NCI-H2196 treated with DMSO at 0.1 percent for 48 hours (cell line): ENCODE measurements around the gene CACNA1C.

Source experiments
- DNase-seq: peaks from one replicate; lab custom pipeline; 2025; ENCODE audit not compliant: unreplicated experiment; lab: John Stamatoyannopoulos, UW

Gene CACNA1C

DNA sequence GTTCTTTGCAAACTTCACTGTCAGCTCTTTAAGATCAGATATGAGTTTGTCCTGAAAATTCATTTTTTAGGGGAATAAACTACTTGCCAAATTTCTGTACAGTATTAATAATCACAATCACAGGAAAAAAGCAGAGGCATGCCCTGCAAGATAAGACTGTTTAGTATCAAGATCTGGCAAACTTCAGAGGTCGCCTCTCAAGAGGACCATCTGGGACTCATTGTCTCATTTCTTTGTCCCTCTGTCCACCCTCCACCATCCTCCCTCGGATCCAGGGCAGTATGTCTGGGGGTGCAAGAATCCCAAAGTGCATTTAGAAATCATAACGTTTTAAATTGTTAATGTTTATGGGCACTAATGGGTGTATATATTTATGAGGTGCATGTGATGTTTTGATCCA is 509.6 kb downstream of the CACNA1C start:
- no peak for DNase-seq

GRCh38 chr12:2563709-2564108 is 510.9 kb downstream of the CACNA1C start:
- no peak for DNase-seq

GRCh38 chr12:2566161-2566560 is 513.4 kb downstream of the CACNA1C start:
- DNase-seq, result no peak

- DNase-seq, result no peak
Observed at GRCh38 chr12:2567711-2568110, 514.9 kb downstream of the CACNA1C start.

GRCh38 chr12:2570562-2570961 is 517.8 kb downstream of the CACNA1C start:
- no peak for DNase-seq

DNA sequence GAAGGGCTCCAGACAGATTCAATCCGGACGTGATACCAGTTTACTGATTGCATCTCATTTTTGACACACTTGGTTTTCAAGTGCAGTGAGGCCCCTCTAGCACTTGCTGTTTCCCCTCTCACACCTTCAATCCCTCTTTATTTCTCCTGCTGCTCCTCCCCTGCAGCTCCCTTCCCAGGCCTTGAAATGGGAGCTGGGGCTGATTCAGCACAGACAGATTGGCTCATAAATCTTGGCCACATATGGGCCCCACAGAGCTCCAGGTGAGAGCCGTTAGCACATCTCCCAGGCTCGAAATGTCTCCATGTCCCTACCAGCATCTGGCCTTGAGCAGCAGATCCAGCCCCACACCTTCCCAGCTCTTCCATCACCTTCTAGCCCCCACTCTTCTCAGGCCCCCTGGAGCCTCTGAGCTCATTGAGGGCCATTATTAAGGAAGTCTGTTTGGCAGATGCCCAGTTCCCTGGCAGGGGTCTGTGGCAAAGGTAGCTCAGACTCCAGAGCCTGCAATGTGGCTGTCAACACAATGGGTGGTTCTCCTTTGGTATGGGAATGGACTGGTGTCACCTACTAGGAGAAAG is 521.7 kb downstream of the CACNA1C start:
- DNase-seq, result no peak

DNA sequence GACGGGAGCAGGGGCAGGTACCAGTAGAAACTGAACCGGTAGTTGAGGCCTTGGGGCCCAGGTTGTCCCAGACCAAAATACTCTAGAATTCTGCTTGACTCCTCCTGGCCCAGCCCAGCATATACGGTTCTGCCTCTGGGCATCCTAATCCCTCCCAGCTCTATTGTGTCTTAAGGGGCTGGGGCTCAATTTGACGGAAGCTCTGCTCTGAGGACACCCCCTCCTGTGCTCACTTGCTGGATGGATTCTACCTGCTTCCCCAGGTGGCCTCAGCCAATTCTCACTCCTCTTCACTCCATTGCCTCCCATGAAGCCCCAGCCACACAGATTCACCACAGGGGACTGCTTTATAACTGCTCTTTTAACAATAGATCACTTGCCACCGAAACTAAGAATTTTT is 522.5 kb downstream of the CACNA1C start:
- no peak for DNase-seq

DNA sequence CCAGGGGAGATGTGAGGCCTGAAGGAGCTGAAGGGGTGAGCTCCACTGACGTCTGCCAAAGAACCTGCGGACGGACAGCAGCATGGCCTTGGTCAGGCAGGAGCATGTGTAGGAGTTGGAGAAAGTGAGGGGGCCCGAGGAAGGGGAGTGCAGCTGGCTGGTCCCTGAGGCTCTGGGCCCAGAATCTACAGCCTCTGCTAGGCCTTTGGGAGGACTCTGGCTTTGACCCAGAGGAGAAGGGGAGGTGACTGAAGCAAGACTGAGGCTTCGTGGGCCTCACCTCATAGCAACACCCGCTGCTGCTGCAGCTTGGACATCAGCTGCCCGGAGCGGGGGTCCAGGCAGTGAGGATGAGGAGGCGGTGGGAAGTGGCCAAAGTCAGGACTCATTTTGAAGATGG is 525.4 kb downstream of the CACNA1C start:
- DNase-seq, result no peak

GRCh38 chr12:2578772-2579171 is 526.0 kb downstream of the CACNA1C start:
- DNase-seq, result no peak

GRCh38 chr12:2580821-2581220 is 528.0 kb downstream of the CACNA1C start:
- DNase-seq, result no peak

DNA sequence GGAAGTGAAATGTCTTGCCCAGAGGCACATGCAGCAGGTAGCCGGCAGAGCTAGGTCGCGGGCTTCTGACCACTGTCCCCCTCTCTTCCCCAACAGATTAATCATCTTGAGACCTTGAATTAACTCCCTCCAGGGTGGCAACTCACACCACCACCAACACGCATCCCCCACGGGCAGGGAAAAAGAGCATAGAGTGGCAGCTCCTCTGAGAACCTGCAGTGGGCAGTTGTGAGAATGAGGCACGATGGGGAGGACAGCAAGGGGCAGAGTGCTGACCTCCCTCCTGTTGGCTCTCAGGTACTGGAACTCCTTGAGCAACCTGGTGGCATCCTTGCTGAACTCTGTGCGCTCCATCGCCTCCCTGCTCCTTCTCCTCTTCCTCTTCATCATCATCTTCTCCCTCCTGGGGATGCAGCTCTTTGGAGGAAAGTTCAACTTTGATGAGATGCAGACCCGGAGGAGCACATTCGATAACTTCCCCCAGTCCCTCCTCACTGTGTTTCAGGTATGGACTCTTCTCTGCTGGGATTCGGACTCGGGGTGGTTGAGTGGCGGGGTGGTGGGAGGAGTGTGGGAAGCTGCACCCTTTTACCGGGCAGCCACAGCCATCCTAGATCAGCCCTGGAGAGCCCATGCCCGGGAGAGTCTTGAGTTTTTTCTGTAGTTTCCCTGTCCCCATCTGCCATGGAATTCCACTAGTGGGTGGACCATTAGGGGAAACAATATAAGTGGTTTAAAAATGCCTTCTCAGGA is 528.7 kb downstream of the CACNA1C start:
- DNase-seq, result no peak

- DNase-seq, result no peak
Observed at GRCh38 chr12:2582631-2583030, 529.8 kb downstream of the CACNA1C start.

GRCh38 chr12:2583091-2583497 is 530.3 kb downstream of the CACNA1C start:
- no peak for DNase-seq

DNA sequence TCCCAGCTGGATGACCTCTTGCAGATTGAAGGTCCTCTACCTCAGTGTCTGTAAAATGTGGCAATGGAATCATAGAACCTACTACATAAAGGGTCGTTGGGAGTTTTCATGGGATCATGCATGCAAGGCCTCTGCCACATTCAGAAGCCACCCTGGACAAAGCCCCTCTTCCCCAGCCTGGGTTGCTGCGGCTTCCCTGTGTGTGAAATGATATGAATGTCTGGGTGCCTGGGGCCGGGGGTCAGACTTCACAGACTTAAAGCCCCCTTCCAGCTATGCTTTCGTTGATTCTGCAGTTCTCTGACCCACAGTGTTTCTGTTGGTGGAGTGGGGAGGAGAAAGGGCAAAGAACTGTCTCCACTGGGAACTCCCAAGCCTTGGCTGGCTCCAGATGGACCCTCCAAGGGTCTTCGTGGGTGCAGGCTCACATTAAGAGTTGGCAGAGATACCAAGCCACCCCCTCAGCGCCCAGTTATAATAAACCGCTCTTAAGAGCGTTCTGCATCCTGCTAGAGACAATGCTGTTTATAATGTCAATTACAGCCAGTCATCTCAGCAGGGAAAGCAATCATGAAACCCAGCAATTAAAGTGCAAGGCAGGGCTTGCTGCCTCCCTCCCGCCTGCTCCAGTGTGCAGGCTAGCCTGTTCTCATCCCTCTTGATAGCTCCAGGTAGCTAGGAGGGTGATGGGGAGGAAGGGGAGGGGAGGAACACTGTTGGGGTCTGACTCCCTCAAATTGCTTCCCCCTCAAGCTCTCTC is 531.0 kb downstream of the CACNA1C start:
- no peak for DNase-seq

DNA sequence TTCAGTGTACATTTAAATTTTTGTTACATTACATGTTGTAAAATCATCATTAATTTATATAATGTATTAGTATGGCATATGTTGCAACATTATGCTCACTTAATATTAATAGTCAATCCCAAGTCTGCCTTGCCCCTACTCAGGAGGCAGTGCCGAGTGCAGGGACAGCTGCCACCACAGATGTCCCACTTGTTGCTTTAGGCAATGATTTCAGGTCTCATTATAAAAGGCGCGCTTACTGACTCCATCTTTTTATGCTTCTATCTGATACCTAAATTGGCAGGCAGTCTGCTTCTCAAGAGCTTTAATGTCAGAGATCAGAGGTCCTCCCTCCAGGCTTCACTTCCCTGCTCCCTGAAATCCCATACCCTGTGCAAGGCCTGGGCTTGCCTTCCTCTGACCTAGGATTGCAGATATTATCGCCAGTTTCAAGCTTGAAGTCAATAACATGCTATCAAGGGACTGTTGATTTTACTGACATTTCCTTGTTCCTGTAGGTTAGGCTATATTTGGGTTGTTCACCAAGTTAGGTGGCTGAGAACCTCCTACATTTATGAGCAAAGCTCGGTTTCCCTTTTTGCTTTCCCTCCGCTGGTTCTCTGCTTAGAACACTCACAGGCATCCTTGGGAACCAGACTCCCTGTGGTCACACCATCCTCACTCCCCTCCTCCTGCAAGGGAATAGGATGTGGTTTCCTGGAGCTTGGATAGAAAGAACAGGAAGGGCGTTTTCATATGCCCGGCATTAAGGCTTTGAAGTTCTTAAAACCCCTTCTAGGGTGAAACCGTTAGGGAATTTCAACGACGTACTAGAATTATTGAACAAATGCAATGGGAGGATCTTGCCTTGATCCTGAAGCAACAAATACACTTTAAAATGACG is 533.6 kb downstream of the CACNA1C start:
- DNase-seq, result peak; percentile 24

GRCh38 chr12:2588345-2588744 is 535.6 kb downstream of the CACNA1C start:
- no peak for DNase-seq

DNA sequence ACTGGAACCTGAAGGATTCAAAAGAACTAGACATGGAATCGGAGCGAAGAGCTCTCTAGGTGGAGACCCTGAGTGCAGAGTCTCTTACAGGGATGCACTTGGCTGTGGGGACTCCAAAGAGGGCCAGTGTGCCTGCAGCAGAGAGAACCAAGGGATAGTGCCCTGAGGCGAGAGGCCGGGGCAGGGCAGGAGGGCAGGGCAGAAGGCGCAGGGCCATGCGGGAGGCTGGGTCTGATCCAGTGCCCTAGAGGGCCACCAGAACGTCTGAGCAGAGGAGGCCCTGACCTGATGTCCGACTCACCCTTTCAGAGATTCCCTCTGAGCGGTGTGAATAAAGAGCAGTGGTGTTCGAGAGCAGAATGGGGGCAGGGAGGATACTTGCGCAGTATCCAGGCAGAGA is 536.6 kb downstream of the CACNA1C start:
- DNase-seq, result no peak

DNA sequence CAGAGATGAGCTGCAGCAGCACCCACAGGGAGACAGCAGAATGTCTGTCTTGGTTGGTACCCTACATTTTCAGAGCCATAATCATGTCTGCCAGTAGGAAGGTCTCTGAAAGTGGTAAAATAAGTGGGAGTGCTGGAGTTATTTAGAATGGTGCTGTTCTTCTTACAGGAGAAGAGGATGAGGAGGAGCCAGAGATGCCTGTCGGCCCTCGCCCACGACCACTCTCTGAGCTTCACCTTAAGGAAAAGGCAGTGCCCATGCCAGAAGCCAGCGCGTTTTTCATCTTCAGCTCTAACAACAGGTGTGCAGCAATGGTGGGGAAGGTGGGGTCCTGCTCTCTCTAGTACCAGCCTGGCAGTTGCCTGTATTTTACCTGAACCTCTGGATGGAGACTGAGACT is 540.3 kb downstream of the CACNA1C start:
- DNase-seq, result no peak

DNA sequence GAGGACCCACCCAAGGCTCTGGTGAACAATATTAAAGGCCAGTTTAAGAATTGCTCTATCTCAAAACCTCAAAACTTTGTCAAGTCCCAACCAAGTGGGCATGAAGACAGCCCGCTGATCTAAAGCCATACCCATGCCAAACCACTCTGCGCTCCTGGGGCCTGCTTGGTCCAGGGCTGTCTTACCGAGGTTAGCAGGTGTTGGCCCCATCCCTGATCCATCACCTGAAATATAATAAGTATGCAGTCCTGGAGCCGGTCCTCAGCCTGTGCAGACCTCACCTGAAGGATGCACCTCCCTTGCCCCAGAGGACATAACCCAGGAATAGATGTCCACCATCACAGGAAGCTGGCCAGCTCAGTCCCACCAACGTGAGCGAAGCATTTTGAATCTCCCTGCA is 543.7 kb downstream of the CACNA1C start:
- no peak for DNase-seq

DNA sequence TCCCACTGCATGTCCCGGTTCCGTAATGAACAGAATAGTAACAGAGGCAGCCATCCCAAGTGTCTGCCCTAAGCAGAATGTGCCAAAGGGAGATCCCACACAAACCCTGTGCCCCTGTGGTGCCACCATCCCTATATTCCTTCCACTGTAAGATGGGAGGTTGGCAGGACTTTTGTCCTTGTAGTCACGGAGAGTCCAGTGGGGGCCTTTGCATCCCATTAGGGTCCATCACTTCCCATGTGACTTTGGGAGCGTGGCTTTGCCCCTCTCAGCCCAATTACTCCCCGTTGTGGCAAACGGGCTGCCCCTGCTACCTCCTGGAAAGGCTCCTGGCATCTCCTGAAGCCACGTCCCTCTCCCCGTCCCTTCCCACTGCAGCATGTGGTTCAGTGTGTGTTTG is 552.5 kb downstream of the CACNA1C start:
- no peak for DNase-seq

- no peak for DNase-seq
Observed at GRCh38 chr12:2606186-2606910, 553.6 kb downstream of the CACNA1C start.
